Brain microvascular endothelial cell (primary cell): ENCODE results near the gene MAPKAPK3.

ENCODE experiments used
- DNase-seq: peaks from one replicate; pipeline ENCODE4 v3.0.0-alpha.2; 2020
- H3K27ac ChIP-seq: fragments of 250-450 bp; sonication (Bioruptor Pico); 2 replicates; pipeline ENCODE4 v1.5.1; 2020; ENCODE audit warnings: mild to moderate bottlenecking, moderate library complexity
- H3K27me3 ChIP-seq: fragments of 250-450 bp; sonication (Bioruptor Pico); replicated peaks from 2 replicates; pipeline ENCODE4 v1.5.1; 2020; ENCODE audit warnings: mild to moderate bottlenecking
- H3K36me3 ChIP-seq: fragments of 250-450 bp; sonication (Bioruptor Pico); replicated peaks from 2 replicates; pipeline ENCODE4 v1.5.1; 2020; ENCODE audit warnings: mild to moderate bottlenecking
- H3K4me3 ChIP-seq: 2 replicates; pipeline ENCODE4 v1.5.1; 2011; ENCODE audit warnings: low read depth, mild to moderate bottlenecking, control low read depth, low read length, moderate library complexity
- in situ Hi-C: cut with HindIII; loops from 2 replicates; pipeline ENCODE4 v1.10.0; 2017; ENCODE audit warnings: low sequenced_read_pairs, low pct_ligation_motif_present
- TF ChIP-seq, protein P1 (sequence below): IDR thresholded peaks from 2 replicates; pipeline ENCODE4 v1.5.1; 2011; ENCODE audit warnings: low read depth, mild to moderate bottlenecking, moderate library complexity, low read length, control low read depth, inconsistent platforms; ENCODE audit errors: missing control alignments

Gene MAPKAPK3

DNA sequence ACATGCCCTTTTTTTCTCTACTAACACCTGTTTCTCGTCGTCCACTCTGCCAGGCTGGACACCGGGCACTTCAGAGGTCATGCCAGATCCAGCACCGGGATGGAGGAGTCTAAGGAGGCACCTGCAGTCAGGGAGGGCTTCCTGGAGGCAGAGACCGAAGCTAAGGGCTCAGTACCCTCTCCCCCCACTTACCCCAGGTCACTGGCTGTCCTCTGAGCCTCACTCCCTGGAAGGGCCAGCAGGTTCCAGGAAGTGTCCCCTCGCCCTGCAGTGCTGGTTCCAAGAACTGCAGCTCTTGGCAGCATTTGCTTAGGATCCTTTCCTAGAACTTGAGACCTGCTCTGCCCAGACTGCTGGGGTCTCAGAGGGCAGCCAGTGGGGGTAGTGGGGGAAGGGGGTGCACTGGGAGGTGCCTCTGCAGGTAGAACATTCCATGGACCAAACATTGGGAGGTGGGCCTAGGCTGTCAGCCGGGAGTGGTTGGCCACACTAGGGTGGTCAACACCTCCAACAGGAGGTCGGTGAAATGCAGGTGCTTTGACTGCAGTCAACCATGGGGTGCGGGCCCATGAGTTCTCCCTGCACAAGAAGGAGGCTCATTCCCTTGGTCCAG is 16.7 kb upstream of the MAPKAPK3 start:
- in situ Hi-C loops: no loop called here
- no peak for DNase-seq
- TF ChIP-seq, protein P1, sequence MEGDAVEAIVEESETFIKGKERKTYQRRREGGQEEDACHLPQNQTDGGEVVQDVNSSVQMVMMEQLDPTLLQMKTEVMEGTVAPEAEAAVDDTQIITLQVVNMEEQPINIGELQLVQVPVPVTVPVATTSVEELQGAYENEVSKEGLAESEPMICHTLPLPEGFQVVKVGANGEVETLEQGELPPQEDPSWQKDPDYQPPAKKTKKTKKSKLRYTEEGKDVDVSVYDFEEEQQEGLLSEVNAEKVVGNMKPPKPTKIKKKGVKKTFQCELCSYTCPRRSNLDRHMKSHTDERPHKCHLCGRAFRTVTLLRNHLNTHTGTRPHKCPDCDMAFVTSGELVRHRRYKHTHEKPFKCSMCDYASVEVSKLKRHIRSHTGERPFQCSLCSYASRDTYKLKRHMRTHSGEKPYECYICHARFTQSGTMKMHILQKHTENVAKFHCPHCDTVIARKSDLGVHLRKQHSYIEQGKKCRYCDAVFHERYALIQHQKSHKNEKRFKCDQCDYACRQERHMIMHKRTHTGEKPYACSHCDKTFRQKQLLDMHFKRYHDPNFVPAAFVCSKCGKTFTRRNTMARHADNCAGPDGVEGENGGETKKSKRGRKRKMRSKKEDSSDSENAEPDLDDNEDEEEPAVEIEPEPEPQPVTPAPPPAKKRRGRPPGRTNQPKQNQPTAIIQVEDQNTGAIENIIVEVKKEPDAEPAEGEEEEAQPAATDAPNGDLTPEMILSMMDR: no peak
- Histone ChIP-seq H3K27ac (no peak overlapping the region), H3K36me3 (no peaks in the 10 kb centered on the region), H3K27me3 (no peaks in the 10 kb centered on the region), H3K4me3 (no peak overlapping the region)

DNA sequence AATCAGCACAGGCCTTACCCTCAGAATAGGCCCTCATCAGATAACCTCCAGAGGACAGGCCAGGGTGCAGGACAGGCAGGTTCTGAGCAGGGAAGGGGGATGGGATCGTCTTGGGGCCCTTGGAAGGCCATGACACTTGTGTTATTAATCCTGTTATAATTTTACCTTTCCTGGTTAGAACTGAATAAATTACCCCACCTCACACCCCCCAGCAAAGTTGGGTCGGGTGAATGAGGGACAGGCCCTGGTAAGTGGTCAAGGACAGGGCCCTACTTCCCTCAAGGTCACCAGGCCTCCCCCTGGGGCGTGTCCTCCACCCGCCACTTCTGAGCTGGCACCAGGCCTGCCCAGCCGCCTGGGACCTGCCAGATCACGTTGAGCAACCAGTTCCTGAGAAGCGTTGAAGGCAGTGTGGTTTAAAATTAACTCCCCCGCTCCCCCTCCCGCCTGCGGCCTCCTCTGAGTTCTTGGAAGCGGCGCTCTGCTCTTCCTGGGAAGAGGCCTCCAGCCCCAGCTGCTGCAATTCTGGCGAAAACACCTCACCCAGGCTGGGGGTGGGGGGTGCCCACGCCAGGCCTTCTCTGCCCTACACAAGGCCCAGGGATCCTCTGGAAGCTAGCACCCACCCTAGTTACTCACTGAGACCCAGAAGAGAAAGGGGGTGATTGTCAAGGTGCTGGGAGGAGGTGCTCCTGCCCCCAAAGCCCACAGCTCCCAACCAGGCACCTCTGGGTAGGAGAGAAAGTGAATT is 15.9 kb upstream of the MAPKAPK3 start:
- Histone ChIP-seq H3K36me3 (no peaks in the 10 kb centered on the region), H3K27ac (peak overlapping the region; percentile 87), H3K27me3 (no peaks in the 10 kb centered on the region), H3K4me3 (no peak overlapping the region)
- TF ChIP-seq, protein P1: no peak
- peak; percentile 89 for DNase-seq
- in situ Hi-C loops: no loop called here

DNA sequence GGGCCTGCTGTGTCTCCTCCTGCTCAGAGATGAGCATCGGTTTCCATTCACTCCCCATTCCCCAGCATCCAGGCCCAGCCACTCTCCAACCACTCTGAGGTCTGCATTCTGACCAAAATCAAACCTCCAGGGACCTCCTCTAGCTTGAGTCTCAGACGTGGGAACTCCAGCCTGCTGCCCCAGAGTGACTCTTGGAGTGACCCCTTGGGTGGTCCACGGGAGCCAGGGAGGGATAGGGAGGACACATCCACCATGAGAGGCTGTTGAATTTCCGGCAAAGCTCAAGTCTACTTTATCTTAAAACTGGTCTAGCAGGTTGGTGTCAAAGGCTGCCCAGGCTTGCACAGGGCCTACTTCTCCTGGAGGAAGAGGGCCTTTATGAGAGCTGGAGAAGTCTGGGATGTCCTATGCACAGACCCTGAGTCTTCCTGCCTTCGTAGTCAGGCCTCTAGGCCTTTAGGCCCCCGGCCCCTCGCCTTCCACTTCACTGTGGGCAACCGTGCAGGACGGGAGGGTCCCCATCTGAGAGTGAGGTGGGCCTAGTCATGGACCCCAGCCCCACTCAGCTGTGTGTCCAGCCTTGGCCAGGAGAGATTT is 14.3 kb upstream of the MAPKAPK3 start:
- Histone ChIP-seq H3K4me3 (no peak overlapping the region), H3K36me3 (no peaks in the 10 kb centered on the region), H3K27ac (no peak overlapping the region), H3K27me3 (no peaks in the 10 kb centered on the region)
- in situ Hi-C loops: no loop called here
- no peak for DNase-seq
- TF ChIP-seq, protein P1: no peak

DNA sequence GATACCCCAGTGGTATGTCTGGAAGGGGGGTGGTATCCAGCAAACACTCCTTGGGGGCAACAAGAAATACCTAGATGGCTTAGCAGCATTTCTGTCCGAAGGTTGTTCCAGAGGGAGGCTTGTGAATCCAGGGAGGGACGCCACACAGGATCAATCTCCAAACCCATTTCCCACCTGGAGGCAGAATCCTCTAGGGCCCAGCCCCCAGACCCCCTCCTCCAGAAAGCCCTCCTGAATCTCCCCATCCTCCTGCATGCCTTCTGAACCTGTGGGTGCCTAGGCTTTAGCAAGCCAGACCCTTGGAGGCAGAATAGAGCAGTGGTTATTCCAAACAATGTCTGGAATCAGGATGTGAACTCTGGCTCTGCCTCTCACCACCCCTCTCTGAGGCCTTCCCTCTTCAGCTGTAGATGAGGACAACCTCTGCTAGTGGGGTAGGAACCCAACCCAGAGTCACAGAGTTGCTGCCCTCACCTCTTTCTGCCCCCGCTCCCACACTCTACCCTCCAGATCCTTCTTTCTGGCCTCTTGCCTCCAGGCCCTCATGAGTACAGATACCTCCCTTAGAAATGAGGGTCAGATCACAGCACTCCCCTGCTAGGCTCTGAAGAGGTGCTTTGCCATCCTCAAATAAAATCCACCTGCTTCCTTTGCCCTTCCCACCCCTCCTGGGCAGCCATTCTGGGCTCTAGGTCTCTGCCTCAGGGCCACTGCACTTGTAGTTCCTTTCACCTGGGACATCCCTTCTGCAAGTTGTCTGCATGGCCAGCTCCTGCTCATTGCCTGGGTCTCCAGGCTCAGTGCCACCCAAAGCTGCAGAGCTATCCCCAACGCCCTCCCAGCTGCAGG is 13.5 kb upstream of the MAPKAPK3 start:
- no peaks in the 10 kb centered on the region for H3K36me3 ChIP-seq
- H3K4me3 ChIP-seq: no peak overlapping the region
- in situ Hi-C loops: no loop called here
- no peaks in the 10 kb centered on the region for H3K27me3 ChIP-seq
- TF ChIP-seq, protein P1: no peak
- no peak for DNase-seq
- no peak overlapping the region for H3K27ac ChIP-seq

DNA sequence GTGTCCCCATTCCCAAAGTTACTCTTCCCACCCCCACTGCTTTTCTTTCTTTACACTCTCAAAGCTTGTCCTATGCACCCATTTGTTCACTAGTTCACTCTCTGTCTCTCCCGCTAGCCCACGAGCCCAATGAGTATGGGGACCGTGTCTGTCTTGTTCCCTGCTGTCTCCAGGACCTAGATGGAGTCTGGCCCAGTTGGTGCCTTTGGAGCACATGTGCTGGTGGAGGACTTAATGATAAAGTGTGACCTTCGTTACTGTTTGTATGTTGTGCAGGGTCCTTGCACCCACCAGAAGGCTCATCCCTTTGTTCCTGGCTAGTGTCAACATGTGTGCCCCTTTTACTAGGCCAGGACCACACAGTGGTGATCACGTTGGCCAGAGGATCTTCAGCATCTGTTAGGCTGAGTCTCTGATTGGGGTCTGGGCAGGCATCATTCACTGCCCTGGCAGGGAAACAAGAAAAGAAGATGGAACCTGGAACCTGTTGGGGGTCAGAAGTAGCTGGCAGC is 12.8 kb upstream of the MAPKAPK3 start:
- TF ChIP-seq, protein P1: no peak
- Histone ChIP-seq H3K36me3 (no peaks in the 10 kb centered on the region), H3K4me3 (no peak overlapping the region), H3K27me3 (no peaks in the 10 kb centered on the region), H3K27ac (no peak overlapping the region)
- in situ Hi-C loops: no loop called here
- no peak for DNase-seq
